ENCODE results near the gene ROCK2.

The ROCK2 gene

GRCh38 chr2:11256166-11256565 is 88.3 kb downstream of the ROCK2 start:
- no peak for TF ChIP-seq REST (IDR thresholded peaks at IDR 0.05; ENCODE audit: insufficient read depth in 1 of 2, low read depth in 2 of 2, low read length in 2 of 2)
- TF ChIP-seq FOXP2 (optimal IDR thresholded peaks at IDR 0.05; ENCODE audit: borderline replicate concordance, extremely low read depth, extremely low read length, insufficient read depth) = no peak
- no peak for TF ChIP-seq TAF1 (IDR thresholded peaks at IDR 0.05; ENCODE audit: borderline replicate concordance, insufficient read depth, low read length)
- TF ChIP-seq SIN3A (IDR thresholded peaks at IDR 0.05; ENCODE audit: borderline replicate concordance, insufficient read depth, low read length) = no peak
- no peak for TF ChIP-seq POLR2AphosphoS5 (IDR thresholded peaks at IDR 0.05; ENCODE audit: low read depth, low read length)

GRCh38 chr2:11254100-11254536 is 90.3 kb downstream of the ROCK2 start:
- TF ChIP-seq TAF1 (IDR thresholded peaks at IDR 0.05; ENCODE audit: borderline replicate concordance, insufficient read depth, low read length) (no peak), FOXP2 (optimal IDR thresholded peaks at IDR 0.05; ENCODE audit: borderline replicate concordance, extremely low read depth, extremely low read length, insufficient read depth) (no peak), POLR2AphosphoS5 (IDR thresholded peaks at IDR 0.05; ENCODE audit: low read depth, low read length) (no peak), REST (IDR thresholded peaks at IDR 0.05; ENCODE audit: insufficient read depth in 1 of 2, low read depth in 2 of 2, low read length in 2 of 2) (no peak), SIN3A (IDR thresholded peaks at IDR 0.05; ENCODE audit: borderline replicate concordance, insufficient read depth, low read length) (no peak)

- TF ChIP-seq TAF1 (IDR thresholded peaks at IDR 0.05; ENCODE audit: borderline replicate concordance, insufficient read depth, low read length) (no peak), POLR2AphosphoS5 (IDR thresholded peaks at IDR 0.05; ENCODE audit: low read depth, low read length) (no peak), FOXP2 (optimal IDR thresholded peaks at IDR 0.05; ENCODE audit: borderline replicate concordance, extremely low read depth, extremely low read length, insufficient read depth) (no peak), REST (IDR thresholded peaks at IDR 0.05; ENCODE audit: insufficient read depth in 1 of 2, low read depth in 2 of 2, low read length in 2 of 2) (no peak), SIN3A (IDR thresholded peaks at IDR 0.05; ENCODE audit: borderline replicate concordance, insufficient read depth, low read length) (no peak)
These were observed 93.8 kb downstream of the ROCK2 start for GRCh38 chr2:11250400-11251196.

- no peak for TF ChIP-seq TAF1 (IDR thresholded peaks at IDR 0.05; ENCODE audit: borderline replicate concordance, insufficient read depth, low read length)
- TF ChIP-seq FOXP2 (optimal IDR thresholded peaks at IDR 0.05; ENCODE audit: borderline replicate concordance, extremely low read depth, extremely low read length, insufficient read depth) = no peak
- no peak for TF ChIP-seq REST (IDR thresholded peaks at IDR 0.05; ENCODE audit: insufficient read depth in 1 of 2, low read depth in 2 of 2, low read length in 2 of 2)
- no peak for TF ChIP-seq POLR2AphosphoS5 (IDR thresholded peaks at IDR 0.05; ENCODE audit: low read depth, low read length)
- TF ChIP-seq SIN3A (IDR thresholded peaks at IDR 0.05; ENCODE audit: borderline replicate concordance, insufficient read depth, low read length) = no peak
These were observed 99.1 kb downstream of the ROCK2 start for GRCh38 chr2:11245322-11245721.

All from PFSK-1 (cell line).